NB4 (cell line): Measurements from ENCODE around the gene PCNX2.

Source experiments
- DNase-seq: peaks from one replicate; pipeline ENCODE4 v3.0.0; 2010; ENCODE audit warnings: low read depth
- H3K4me3 ChIP-seq: one replicate; pipeline ENCODE4 v1.5.1; 2011; ENCODE audit warnings: mild to moderate bottlenecking, low read depth, low read length, moderate library complexity
- MAX ChIP-seq: IDR thresholded peaks from 2 replicates; pipeline ENCODE4 v1.6.1; 2011; ENCODE audit warnings: low read depth, low read length
- MYC ChIP-seq: IDR thresholded peaks from 2 replicates; pipeline ENCODE4 v1.6.1; 2011; ENCODE audit warnings: low read depth, low read length
- POLR2A ChIP-seq: IDR thresholded peaks from 2 replicates; pipeline ENCODE4 v1.6.1; 2011; ENCODE audit warnings: mild to moderate bottlenecking; ENCODE audit not compliant: insufficient read length; ENCODE audit errors: extremely low read depth
- TF ChIP-seq, protein P1 (sequence below): IDR thresholded peaks from one replicate; pipeline ENCODE4 v1.5.1; 2012; ENCODE audit warnings: low read depth, low read length

PCNX2 gene

DNA sequence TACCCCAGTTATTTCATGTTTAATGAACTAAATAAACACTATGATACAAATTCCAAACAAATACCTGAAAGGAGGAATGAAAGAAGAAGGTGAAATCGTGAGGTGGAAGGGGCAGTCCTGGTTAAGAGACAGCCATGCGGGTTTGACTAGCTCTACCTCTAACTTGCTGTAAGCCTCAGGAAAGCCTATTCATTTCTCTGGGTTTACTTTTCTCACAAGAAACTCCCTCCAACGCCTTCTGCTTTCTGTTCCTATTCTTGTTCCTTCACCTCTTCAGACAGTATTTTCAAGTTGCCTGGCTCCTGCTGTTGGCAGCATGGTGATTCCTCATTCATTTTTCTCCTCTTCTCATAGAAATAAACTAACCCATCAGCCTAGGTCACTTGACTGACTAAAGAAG lies 252.7 kb downstream of the PCNX2 start:
- no peak overlapping the region for H3K4me3 ChIP-seq
- TF ChIP-seq MYC (no peak), MAX (no peak), POLR2A (no peak)
- TF ChIP-seq, protein P1, sequence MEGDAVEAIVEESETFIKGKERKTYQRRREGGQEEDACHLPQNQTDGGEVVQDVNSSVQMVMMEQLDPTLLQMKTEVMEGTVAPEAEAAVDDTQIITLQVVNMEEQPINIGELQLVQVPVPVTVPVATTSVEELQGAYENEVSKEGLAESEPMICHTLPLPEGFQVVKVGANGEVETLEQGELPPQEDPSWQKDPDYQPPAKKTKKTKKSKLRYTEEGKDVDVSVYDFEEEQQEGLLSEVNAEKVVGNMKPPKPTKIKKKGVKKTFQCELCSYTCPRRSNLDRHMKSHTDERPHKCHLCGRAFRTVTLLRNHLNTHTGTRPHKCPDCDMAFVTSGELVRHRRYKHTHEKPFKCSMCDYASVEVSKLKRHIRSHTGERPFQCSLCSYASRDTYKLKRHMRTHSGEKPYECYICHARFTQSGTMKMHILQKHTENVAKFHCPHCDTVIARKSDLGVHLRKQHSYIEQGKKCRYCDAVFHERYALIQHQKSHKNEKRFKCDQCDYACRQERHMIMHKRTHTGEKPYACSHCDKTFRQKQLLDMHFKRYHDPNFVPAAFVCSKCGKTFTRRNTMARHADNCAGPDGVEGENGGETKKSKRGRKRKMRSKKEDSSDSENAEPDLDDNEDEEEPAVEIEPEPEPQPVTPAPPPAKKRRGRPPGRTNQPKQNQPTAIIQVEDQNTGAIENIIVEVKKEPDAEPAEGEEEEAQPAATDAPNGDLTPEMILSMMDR, result no peak
- DNase-seq, result no peak

DNA sequence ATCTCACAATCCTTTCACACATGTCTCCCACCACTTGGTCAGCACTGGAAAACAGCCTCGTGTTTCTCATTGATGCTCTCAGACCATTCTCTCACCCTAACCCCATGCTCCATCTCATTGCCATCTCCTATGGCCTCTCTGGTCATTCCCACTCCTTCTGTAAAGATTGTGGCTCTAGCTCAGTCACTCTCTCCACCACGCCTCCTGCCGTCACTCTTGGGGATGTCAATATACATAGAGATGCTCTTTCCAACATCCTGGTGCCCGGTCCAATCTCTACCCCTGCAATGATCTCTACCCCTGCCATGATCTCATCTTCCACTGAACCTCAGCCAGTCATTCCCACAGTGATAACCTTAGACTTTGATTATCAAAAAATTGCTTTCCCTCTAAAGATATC lies 255.0 kb downstream of the PCNX2 start:
- TF ChIP-seq MAX (no peak), POLR2A (no peak)
- H3K4me3 ChIP-seq, result no peak overlapping the region
- no peak for DNase-seq

GRCh38 chr1:233038581-233038980 lies 256.9 kb downstream of the PCNX2 start:
- no peak for DNase-seq
- no peak for TF ChIP-seq MAX
- TF ChIP-seq MYC, result no peak
- TF ChIP-seq, protein P1, result no peak
- TF ChIP-seq POLR2A, result no peak
- no peak overlapping the region for H3K4me3 ChIP-seq

DNA sequence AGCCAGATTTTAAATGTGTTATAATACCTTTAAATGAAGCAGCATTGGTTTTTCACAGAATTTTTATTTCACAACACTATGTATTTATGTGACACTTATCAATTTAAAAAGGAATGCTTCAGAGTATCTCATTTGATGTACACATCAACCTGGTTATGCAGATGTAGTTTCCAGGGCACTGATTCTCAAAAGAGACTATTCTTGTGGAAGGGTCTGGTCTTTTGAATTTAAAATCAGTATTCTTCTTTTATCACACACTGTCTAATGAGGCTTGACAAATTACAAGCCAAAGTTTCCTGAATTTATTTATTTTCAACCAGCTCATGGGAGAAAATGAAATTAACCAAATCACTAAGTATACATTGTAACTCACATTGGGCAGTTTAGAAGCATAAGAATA lies 257.7 kb downstream of the PCNX2 start:
- TF ChIP-seq MAX, result no peak
- no peak for TF ChIP-seq POLR2A
- TF ChIP-seq, protein P1, result no peak
- TF ChIP-seq MYC, result no peak

DNA sequence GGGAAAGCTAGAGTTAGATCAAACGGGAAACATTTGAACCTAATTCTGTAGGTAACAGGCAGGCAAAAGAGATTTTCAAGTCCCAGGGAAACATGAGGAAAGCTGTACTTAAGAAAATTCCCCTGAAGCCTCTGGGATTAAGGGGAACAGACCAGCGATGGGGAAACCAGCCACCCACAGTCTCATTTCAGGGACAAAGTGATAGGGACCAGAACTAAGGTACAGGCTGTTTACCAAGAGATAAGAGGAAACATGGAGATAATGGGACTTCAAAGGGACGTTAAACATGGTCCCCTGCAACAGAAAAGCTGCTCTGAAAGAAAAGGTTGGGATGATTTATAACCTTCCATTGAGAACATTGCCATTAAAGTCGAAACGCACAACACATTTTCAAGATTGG lies 260.7 kb downstream of the PCNX2 start:
- H3K4me3 ChIP-seq, result no peak overlapping the region
- no peak for TF ChIP-seq POLR2A
- no peak for TF ChIP-seq MYC
- TF ChIP-seq, protein P1, result no peak
- no peak for TF ChIP-seq MAX
- DNase-seq, result no peak

More for the DNA sequence above, 257.7 kb downstream of the PCNX2 start:
- no peak overlapping the region for H3K4me3 ChIP-seq
- no peak for DNase-seq

DNA sequence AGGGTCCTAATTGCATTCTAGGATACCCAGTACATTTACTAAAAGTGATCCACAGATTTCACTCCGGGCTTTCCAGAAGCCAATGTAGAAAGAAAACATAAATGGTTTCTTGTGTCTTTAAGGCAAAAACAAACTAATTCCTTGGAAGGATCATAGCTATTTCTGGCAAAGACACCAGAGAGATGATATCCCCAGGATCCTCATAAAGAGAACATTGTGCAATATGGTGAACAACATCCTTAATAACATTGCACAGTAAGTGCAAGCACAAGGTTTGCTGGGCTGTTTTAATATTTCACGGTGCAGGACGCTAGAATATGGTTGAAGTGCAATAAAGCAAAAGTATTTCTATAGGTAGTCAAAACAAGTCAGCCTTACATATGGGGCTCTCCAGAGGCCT lies 262.2 kb downstream of the PCNX2 start:
- no peak overlapping the region for H3K4me3 ChIP-seq
- peak; percentile 15 for DNase-seq
- TF ChIP-seq, protein P1, result no peak
- TF ChIP-seq MAX, result no peak
- no peak for TF ChIP-seq POLR2A
- TF ChIP-seq MYC, result no peak
